ENCODE measurements around the gene ZNF683.
"Not testable (repeated sequence)": the region's sequence is repeated elsewhere in the genome, so short reads cannot be mapped to it uniquely, and the experiment has no call there.

Gene ZNF683

GRCh38 chr1:26372611-26373010 lies at the start of gene ZNF683:
ZNF683 (minus strand) TSS chr1:26372750; CDS start chr1:26368571, 4,179 bp downstream.
- not testable (repeated sequence) for DNase-seq (ENCODE audit: low read depth)

GRCh38 chr1:26419494-26419893 lies 46.9 kb upstream of the ZNF683 start:
- DNase-seq (ENCODE audit: low read depth), result no peak

DNA sequence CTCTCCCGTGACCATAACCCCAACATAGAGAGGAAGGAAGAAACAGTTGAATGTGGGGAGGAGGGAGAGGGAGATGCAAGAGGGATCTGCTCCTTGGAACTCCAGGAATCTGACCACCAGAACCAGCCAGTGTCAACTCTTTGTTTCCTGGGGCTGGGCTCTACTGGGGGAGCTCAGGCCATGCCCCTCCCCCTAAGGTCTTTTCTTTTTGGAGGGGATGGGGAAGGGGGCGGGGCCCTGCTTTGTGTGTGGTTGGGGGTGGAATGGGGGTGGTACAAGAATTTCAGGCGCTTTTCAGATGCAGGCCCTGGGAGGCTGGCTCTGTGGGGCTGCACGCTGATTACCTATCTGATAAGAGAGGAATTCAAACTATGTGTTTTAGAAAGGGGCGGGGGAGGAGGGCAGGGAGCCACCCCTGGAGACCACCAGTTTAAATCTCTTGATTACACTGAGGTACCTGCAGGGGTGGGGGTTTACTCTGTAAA lies 46.4 kb upstream of the ZNF683 start:
- DNase-seq (ENCODE audit: low read depth), result no peak

DNA sequence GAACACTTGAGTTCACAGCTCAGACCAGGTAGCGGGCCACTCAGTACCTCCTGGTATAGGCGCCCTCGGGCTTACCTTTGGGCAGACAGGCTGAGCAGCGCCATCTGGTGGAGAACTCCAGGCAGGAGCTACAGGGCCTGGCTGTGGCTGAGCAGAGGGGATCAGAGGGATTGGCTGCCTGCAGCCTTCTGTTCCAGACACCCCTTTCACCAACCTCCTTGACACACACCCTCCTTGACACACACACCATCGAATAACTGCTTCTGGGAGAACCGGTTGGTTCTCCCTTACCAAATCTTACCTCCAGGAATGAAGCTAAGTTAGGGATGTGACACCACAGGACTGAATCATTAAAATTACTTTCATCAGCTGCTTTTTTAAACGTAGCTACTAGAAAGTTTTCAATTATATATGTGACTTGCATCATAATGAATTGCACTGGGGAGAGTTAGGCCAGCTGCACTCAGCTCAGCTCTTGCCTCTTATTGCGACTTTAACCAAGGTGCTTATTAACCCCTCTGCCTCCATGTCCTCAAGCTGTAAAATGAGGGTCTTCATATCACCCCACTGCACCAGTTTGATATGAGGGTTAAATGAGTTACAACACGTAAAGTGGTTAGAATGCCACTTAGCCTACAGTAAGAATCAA lies 44.7 kb upstream of the ZNF683 start:
- peak; percentile 81 for DNase-seq (ENCODE audit: low read depth)

GRCh38 chr1:26413031-26413430 lies 40.5 kb upstream of the ZNF683 start:
- no peak for DNase-seq (ENCODE audit: low read depth)

- no peak for DNase-seq (ENCODE audit: low read depth)
Measured at GRCh38 chr1:26412180-26412840, 39.8 kb upstream of the ZNF683 start.

GRCh38 chr1:26411624-26412074 lies 39.1 kb upstream of the ZNF683 start:
- no peak for DNase-seq (ENCODE audit: low read depth)

DNA sequence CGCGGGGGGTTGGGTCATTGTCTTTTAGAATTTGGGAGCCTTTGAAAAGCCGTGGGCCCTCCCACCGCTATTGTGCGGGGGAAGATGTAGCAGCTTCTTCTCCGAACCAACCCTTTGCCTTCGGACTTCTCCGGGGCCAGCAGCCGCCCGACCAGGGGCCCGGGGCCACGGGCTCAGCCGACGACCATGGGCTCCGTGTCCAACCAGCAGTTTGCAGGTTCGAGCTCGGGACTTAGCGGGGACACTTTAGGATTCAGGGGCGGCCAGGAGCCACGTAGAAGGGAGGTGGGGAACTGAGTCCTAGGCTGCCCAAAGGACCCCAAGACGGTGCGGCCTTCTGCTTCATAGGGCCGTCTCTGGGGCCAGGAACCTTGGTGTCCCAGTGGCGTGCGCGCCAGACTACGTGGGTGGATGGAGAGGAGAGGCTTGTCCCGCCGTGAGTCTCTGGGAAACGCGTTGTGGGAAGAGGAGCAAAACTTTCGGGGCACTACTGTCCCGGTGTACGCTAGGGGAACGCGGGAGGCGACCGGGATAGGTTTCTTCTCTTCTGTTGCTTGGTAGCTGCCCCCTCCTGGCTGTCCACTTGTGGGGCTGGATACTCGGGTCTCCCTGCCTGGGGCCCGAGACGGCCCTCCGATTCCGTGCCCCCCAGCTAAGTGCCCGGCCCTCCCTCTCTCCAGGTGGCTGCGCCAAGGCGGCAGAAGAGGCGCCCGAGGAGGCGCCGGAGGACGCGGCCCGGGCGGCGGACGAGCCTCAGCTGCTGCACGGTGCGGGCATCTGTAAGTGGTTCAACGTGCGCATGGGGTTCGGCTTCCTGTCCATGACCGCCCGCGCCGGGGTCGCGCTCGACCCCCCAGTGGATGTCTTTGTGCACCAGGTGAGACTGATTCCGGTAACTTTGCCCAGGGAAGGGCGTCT lies 38.4 kb upstream of the ZNF683 start, which contains the start of gene LIN28A:
Gene LIN28A, plus strand, starts transcription at position 112 of the 918 bp plus-strand sequence. Its CDS starts 75 bp downstream, at position 187.
- no peak for DNase-seq (ENCODE audit: low read depth)

DNA sequence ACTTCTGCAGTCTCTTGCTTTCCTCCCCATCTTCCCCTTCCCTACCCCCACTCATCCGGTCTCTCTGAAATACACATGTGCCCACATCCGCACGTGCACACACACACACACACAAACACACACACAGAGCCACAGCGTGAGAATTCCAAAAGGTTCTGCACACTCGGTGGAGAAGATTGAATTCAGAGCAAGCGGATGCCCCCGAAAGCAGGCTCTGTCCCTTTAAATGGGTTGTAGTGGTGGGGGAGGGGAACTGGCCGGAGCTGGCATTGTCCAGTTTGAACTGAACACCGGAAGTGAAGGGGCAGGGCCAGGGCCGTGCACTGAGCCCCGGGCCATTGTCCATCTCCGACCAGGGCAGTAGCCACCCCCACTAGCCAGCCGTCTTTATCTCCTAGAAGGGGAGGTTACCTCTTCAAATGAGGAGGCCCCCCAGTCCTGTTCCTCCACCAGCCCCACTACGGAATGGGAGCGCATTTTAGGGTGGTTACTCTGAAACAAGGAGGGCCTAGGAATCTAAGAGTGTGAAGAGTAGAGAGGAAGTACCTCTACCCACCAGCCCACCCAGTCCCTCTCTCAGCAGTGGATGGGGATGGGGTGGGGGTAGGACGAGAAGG lies 36.7 kb upstream of the ZNF683 start:
- no peak for DNase-seq (ENCODE audit: low read depth)

GRCh38 chr1:26408604-26409003 lies 36.1 kb upstream of the ZNF683 start:
- peak; percentile 70 for DNase-seq (ENCODE audit: low read depth)

DNA sequence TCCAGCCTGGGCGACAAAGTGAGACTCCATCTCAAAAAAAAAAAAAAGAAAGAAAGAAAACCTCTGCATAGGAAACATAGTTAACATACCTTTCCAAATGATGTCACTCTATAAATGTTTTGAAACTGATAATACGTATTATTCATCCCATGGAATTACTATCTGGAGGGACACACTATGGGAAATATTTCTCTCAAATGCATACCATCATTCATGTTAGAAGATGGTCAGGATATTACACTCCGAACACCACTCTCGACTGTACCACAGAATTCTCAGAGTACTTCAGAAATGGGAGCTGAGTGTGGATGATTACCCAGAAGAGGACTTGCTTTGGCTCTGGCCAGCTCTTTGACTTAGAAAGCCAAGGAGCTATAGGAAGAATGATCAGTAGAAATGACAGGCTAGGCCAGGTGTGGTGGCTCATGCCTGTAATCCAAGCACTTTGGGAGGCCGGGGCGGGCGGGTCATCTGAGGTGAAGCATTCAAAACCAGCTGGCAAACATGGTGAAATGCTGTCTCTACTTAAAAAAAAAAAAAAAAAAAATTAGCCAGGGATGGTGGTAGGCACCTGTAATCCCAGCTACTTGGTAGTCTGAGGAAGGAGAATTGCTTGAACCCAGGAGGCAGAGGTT lies 32.8 kb upstream of the ZNF683 start:
- DNase-seq (ENCODE audit: low read depth), result no peak

DNA sequence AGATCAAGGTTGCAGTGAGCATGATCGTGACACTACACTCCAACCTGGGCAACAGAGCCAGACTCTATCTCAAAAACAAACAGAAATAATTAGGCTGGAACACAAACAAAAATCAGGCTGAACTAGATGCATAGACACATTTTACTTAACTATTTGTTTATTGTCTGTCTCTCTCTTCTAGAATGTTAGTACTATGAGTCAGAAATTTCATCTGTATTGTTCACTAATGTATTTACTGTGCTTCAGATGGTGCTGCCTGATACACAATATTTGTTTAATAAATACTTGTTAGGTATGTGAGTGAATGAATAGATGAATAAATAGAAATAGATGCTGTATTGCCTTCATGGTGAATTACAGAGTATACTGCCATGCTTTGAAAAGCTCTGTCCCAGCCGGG lies 32.1 kb upstream of the ZNF683 start:
- no peak for DNase-seq (ENCODE audit: low read depth)

GRCh38 chr1:26403656-26404055 lies 31.1 kb upstream of the ZNF683 start:
- no peak for DNase-seq (ENCODE audit: low read depth)

GRCh38 chr1:26401891-26402290 lies 29.3 kb upstream of the ZNF683 start:
- DNase-seq (ENCODE audit: low read depth), result no peak

DNA sequence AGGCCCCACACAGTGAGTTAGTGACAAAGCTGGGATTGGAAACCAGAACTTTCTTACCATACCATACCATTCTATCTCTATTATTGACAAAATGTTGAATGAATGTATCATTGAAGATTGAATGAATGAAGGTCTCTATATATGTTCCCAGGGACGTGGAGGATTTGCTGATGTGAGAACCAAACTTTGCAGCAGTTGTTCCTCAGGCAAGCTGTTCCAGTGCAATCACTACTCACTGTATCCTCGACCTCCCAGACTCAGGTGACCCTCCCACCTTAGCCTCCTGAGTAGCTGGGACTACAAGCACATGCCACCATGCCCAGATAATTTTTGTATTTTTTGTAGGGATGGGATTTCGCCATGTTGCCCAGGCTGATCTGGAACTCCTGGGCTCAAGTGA lies 26.5 kb upstream of the ZNF683 start:
- no peak for DNase-seq (ENCODE audit: low read depth)

- no peak for DNase-seq (ENCODE audit: low read depth)
Measured at GRCh38 chr1:26395754-26396153, 23.2 kb upstream of the ZNF683 start.

- DNase-seq (ENCODE audit: low read depth), result peak; percentile 13
Measured at GRCh38 chr1:26391450-26391849, 18.9 kb upstream of the ZNF683 start.

DNA sequence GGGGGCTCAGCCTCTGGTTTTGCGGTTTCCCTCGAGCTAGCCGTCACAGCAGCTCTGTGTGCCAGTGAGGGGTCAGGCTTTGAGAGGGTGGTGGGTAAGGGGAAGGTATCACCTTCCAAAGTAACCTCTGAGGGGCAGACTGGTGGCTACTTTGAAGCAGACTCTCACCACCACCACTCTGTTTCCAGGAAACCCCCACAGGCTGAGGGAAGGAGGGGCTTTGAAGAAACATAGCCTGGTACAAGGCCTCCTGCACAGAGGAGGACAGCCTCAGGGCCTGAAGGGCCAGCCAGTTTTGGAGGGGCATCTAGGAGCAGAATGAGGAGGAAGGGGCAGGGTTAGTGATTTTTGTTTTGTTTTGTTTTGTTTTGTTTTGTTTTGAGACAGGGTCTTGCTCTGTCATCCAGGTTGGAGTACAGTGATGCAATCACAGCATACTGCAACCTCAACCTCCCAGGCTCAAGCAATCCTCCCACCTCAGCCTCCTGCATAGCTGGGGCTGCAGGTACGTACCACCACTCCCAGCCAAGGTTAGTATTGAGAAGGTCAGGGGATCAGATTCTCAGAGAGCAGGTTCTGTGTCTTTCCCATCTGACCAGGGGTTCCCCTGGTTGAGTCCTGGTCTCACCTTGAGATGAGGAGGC lies 17.2 kb upstream of the ZNF683 start:
- DNase-seq (ENCODE audit: low read depth), result no peak

GRCh38 chr1:26388791-26389445 lies 16.4 kb upstream of the ZNF683 start:
- no peak for DNase-seq (ENCODE audit: low read depth)

- no peak for DNase-seq (ENCODE audit: low read depth)
Measured at GRCh38 chr1:26387447-26387846, 14.9 kb upstream of the ZNF683 start.
